Fibroblast of skin of abdomen (primary cell): ENCODE measurements around the gene LHPP.

Experiments used
- DNase-seq: peaks from one replicate; pipeline ENCODE4 v3.0.0-alpha.2; 2013

LHPP gene

GRCh38 chr10:124448696-124449169 lies 12.9 kb upstream of the LHPP start:
- DNase-seq, result no peak

GRCh38 chr10:124449170-124450011 lies 12.2 kb upstream of the LHPP start:
- DNase-seq, result no peak

GRCh38 chr10:124450012-124450782 lies 11.4 kb upstream of the LHPP start, which contains the start of gene NKX1-2:
Gene NKX1-2, minus strand, starts transcription at chr10:124450035. Its CDS starts 92 bp downstream, at chr10:124449943.
- no peak for DNase-seq

DNA sequence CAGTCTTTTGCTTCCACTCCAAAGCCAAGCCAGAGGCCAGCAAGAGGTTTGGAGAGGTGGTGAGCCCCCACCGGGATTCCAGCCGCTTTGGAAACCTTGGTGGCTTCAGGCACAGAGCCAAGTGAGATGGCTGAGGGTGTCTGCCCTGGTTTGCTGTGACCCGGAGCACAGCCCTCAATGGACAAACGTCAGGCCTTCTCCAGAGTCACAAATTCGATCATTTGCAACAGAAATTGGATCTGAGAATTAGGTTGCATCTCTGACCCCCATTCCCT lies 10.9 kb upstream of the LHPP start:
- DNase-seq, result no peak

DNA sequence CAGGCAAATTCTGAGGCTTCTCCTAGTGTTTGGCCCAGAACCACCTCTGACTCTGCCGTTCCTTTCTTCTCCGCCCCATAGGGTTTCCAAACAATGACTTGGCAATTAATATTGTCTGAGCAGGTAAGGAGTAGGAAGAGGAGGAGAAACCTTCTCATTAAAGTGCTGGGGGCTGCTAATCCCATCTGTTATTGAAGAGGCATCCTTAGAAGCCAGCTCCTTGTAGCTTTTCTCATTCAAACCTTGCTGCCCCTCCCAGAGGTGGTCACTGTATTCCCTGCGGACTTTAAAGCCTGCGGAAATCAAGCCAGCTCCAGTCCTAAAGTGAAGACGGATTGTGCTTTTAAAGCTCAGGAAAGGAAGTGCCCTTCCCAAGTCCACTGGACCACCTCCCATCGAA lies 10.3 kb upstream of the LHPP start:
- DNase-seq, result no peak

DNA sequence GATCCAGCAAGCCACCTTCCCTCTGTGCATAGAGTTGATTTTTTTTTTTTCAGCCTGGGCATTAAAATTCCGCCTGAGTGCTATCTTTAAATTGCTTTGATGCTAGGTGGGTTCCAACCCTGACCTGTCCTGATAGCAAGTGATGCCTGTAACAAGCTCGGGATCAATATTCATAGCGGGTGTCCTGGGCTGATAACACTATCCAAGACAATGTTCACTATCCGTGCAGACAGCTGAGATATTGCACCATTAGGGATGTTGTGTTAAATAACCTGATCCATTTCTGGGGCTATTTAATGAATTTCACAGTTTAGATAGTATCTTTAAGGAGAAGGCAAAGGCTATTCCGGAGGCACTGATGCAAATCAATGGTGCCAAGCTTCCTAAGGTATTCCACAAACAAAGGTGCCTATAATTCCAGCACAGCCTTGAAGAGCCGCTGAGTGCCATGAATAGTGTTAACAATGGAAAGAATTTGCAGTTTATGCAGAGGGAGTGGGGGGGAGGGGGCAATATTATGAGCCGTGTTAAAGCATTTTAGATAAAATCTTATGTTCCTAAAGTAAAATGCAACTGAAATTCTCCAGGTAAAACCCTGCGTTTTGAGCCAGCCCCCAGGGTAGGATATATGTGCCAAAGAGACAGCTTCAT lies 7.5 kb upstream of the LHPP start:
- no peak for DNase-seq

DNA sequence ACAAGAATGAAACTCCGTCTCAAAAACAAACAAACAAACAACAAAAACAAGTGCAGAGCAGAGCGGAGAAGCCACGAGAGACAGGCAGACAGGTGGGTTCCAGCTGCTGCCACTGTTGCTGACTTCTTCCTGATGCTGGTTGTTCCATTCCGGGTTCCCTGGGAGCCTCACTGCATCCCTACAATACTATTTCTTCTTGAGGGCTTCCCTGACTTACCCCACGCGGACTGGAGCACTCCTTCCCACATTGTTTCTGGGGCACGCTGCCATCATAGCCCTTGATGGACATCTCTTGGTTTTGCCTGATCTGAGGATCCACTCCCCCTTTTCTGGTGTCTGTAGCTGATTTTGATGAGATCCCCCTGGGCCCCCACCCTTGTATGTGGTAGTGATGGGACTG lies 6.2 kb upstream of the LHPP start:
- DNase-seq, result no peak

GRCh38 chr10:124458473-124458872 lies 3.1 kb upstream of the LHPP start:
- DNase-seq, result no peak

GRCh38 chr10:124458889-124459288 lies 2.7 kb upstream of the LHPP start:
- DNase-seq, result no peak

DNA sequence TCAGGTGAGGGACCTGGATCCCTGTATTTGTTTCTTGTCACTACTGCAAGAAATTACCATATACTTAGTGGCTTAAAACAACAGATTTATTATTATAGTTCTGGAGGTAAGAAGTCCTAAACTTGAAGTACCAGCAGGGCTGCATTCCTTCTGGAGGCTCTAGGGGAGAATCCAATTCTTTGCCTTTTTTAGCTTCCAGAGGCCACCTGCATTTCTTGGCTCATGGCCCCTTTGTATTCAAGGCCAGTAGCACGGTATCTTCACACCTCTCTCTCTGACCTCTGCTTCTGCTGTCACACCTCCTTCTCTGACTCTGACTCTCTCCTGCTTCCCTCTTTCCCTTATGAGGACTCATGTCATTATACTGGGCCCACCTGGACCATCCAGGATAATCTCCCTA lies 2.2 kb upstream of the LHPP start:
- no peak for DNase-seq

DNA sequence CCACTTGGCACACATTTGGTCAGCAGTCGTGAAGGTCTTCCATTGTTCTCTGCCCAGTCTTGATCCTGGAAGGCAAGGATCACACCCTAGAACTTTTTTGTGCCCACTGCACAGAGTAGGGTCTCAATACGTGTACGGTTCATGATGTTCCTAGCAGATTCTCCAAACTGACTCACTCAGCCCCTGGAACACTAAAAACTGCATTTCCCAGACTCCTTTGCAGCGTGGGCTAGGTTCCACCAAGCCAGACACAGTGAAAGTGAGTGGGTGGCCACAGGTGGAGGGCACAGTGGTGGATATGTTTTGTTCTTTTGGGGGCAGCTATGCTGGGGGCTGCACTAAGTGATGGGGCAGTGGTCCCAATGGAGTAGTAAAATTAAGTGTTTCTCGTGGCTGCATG lies 1.5 kb upstream of the LHPP start:
- no peak for DNase-seq

GRCh38 chr10:124462348-124462695 lies 699 bp downstream of the LHPP start:
- no peak for DNase-seq

DNA sequence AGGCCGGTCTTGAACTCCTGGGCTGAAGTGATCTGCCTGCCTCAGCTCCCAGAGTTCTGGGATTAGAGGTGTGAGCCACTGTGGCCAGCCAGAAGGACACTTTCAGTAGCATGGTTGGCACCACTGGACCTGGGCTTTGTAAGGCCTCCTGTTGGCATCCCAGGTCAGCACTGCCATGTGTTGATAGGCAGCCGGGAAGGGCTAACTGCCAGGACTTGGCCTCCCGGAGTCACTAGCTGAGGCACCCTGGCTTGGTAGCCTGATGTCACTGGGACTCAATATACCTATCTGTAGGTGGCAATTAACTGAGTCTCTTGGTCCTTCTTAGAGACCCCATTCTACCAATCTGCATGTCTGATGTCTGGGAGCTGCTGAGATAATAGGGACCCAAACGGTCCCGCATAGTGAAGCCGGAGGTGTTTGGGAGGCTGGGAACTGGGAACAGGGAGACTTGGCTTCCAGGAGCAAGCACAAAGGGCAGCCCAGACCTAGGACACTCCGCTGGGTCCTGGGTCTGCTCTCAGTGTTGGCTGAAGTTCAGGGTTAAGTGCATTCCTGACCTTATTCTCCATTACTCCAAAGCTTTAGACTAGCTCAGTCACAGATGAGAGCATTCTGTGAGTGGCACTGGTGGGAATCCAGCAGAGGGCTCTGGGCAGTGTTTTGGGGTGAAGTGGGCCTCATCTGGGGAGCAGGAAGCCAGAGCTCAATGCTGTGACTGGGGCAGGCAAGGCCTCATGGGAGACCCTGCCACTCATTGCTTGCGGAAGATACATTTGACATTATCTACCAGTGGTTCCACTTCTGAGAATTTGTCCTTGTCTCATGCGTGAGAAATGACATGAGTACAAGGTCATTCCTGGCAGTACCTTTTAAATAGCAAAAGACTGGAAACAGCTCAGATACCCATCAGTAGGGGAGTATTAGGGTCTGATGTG lies 2.7 kb downstream of the LHPP start:
- no peak for DNase-seq

DNA sequence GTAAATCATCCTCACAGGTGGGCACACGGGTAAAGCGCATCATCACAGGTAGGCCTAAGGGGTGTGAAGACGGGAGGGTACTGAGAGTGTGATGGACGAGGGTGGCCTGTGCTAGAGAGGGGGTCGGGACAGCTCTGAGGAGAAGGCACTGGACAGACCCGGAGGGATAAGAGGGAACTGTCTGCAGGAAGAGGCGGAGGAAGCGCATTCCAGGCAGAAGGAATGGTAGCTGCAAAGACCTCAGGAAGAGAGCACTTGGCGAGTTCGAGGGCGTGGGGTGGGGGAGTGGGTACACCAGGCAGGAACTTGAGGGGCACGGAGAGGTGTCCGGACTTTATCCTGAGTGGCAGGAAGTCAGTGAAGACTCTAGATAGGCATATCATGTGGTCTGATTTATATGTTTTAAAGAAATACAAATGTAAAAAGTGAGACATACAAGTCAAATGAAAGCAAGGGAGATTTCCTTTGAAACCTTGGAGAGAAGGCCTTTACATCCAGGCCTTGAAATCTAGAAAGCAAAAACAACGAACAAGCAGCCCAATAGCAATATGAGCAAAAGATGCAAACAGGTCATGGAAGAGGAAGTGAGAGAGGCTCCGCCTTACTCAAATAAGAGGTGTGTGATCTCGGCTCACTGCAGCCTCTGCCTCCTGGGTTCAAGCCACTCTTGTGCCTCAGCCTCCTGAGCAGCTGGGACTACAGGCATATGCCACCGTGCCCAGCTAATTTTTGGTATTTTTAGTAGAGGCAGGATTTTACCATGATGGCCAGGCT lies 3.6 kb downstream of the LHPP start:
- no peak for DNase-seq

DNA sequence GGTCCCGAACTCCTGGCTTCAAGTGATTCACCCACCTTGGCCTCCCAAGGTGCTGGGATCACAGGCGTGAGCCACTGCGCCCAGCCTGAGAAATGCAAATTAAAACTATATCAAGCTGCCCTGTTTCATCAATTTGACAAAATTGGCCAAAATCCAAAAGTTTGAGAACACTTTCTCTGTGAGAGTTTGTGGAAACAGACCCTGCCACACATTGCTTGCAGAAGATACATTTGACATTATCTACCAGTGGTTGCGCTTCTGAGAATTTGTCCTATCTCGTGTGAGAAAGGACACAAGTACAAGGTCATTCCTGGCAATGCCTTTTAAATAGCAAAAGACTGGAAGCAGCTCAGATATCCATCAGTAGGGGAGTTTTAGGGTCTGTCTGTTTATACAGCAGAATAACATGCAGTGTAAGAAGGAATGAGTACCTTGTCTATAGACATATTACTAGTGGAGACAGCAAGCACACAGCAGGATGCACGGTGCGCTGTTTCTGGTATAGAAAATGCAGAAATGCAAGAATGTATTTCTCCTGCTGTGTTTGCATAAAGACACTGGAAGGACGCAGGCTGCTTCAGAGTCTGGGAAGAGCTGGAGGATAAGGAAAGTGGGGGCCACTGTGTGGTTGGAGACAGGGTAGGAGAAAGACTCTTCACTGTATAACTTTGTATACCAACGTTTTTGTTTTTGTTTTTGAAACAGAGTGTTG lies 4.3 kb downstream of the LHPP start:
- no peak for DNase-seq

DNA sequence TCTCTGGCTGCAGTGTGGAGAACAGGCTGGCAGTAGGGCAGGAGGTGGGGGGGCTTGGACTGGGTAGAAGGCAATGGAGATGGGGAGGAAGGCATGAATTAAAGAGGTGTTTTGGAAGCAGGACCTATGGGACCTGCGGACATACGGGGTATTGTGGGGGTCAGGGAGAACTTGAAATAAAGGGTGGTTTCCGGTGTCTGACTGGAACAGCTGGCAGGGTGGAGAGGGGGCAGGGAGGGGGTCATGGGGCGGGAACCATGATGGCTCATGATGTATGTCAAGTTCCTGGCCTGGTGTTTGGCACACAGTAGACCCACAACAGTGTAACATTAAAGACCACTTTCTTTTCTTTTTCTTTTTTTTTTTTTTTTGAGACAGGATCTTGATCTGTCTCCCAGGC lies 5.5 kb downstream of the LHPP start:
- no peak for DNase-seq

- DNase-seq, result no peak
Measured at GRCh38 chr10:124468624-124469023, 7.0 kb downstream of the LHPP start.

- no peak for DNase-seq
Measured at GRCh38 chr10:124469956-124470484, 8.4 kb downstream of the LHPP start.

- DNase-seq, result no peak
Measured at GRCh38 chr10:124470544-124471434, 9.2 kb downstream of the LHPP start.

DNA sequence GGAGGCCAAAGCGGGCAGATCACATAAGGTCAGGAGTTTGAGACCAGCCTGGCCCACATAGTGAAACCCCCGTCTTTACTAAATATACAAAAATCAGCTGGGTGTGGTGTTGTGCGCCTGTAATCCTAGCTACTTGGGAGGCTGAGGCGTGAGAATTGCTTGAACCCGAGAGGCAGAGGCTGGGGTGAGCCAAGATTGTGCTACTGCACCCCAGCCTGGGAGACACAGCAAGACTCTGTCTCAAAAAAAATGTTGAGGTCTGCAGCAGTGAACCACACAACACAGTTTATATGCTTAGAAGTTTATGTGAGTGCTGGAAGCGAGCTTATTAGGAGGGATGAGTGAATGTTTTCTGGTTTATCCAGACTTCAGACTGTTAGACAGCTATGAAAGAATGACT lies 10.4 kb downstream of the LHPP start:
- DNase-seq, result no peak
